GM18870 (cell line): ENCODE data around the gene EMILIN3.
"Not testable (repeated sequence)": the region's sequence is repeated elsewhere in the genome, so short reads cannot be mapped to it uniquely, and the experiment has no call there.

Experiments
- ATAC-seq: cut with Tn5 transposase; IDR thresholded peaks from one replicate; pipeline ENCODE4 v1.9.1; 2021; ENCODE audit warnings: moderate library complexity; ENCODE audit not compliant: unreplicated experiment

Gene EMILIN3

GRCh38 chr20:41320441-41320840 is 46.2 kb downstream of the EMILIN3 start:
- ATAC-seq = no peak

GRCh38 chr20:41318271-41318649 is 48.4 kb downstream of the EMILIN3 start:
- ATAC-seq = no peak

GRCh38 chr20:41317546-41318270 is 48.9 kb downstream of the EMILIN3 start, which contains the start of gene ZHX3:
Gene ZHX3 (minus strand): TSS chr20:41317731. CDS start chr20:41204916, 112,815 bp downstream.
- ATAC-seq = peak; percentile 71

GRCh38 chr20:41316602-41317545 is 49.7 kb downstream of the EMILIN3 start:
- ATAC-seq = peak; percentile 35

- ATAC-seq = no peak
Observed at GRCh38 chr20:41316051-41316450, 50.6 kb downstream of the EMILIN3 start.

- ATAC-seq = no peak
Observed at GRCh38 chr20:41314386-41314785, 52.2 kb downstream of the EMILIN3 start.

- not testable (repeated sequence) for ATAC-seq
Observed at GRCh38 chr20:41312009-41312408, 54.6 kb downstream of the EMILIN3 start.
